Suprapubic skin (tissue), 4 donors: ENCODE data around the gene PIGN. TPM values are rescaled to one million over a fixed set of nuclear protein-coding genes. Genes with fewer than 3 reads are reported as not detected.
"Not testable (repeated sequence)": the region's sequence is repeated elsewhere in the genome, so short reads cannot be mapped to it uniquely, and the experiment has no call there.

Experiments used
- DNase-seq, 2 donors: peaks; one replicate each; pipeline ENCODE4 v3.0.0-alpha.2; 2019; ENCODE audit warnings: low spot score in 2 of 2
- H3K27ac ChIP-seq: fragments of 200-600 bp; sonication (generic); one replicate; pipeline ENCODE4 v1.5.1; 2019
- H3K27me3 ChIP-seq: fragments of 200-600 bp; sonication (generic); one replicate; pipeline ENCODE4 v1.5.1; 2019
- H3K36me3 ChIP-seq: fragments of 200-600 bp; sonication (generic); one replicate; pipeline ENCODE4 v1.5.1; 2019
- H3K4me1 ChIP-seq: fragments of 200-600 bp; sonication (generic); one replicate; pipeline ENCODE4 v1.5.1; 2019
- H3K4me3 ChIP-seq: fragments of 200-600 bp; sonication (generic); one replicate; pipeline ENCODE4 v1.5.1; 2019; ENCODE audit warnings: mild to moderate bottlenecking
- H3K9me3 ChIP-seq: fragments of 200-600 bp; sonication (generic); one replicate; pipeline ENCODE4 v1.5.1; 2019
- CTCF ChIP-seq, 2 donors: fragments of 200-600 bp in 1 of 2; fragments of 450-650 bp in 1 of 2; sonication (generic) in 1 of 2; IDR thresholded peaks; one replicate each; pipeline ENCODE4 v1.5.1; 2016 to 2019; ENCODE audit warnings: antibody characterized with exemption in 2 of 2, mild to moderate bottlenecking in 1 of 2, moderate library complexity in 1 of 2
- EP300 ChIP-seq: sonication (generic); formaldehyde crosslinking; IDR thresholded peaks from one replicate; pipeline ENCODE4 v1.6.1; 2017; ENCODE audit warnings: antibody characterized with exemption
- POLR2A ChIP-seq, 2 donors: fragments of 450-650 bp; IDR thresholded peaks; one replicate each; pipeline ENCODE4 v1.6.1; 2017; ENCODE audit warnings: antibody characterized with exemption in 2 of 2, mild to moderate bottlenecking in 2 of 2, moderate library complexity in 2 of 2
- POLR2AphosphoS5 ChIP-seq, 3 donors: sonication (generic); formaldehyde crosslinking; IDR thresholded peaks; one replicate each; pipeline ENCODE4 v1.6.1; 2017; ENCODE audit warnings: antibody characterized with exemption in 3 of 3
- WGBS: methylation state at CpG from one replicate; pipeline ENCODE4 v1.1.5; 2018; 5-methylcytosine and 5-hydroxymethylcytosine counted together
- total RNA-seq, 4 donors: library from RNA; depleted of rRNA; stranded (reverse); fragments of >200 nt; gene quantifications; one replicate each; pipeline ENCODE4 v1.1.0, GENCODE V29; 2016

PIGN gene
- total RNA-seq, 4 donors from 2014 or later, result 28.7 to 72.4 (median 36.8) TPM

GRCh38 chr18:62170857-62171256, 16.0 kb downstream of the PIGN start:
- Histone ChIP-seq H3K36me3 (no peaks in the 10 kb centered on the region), H3K27me3 (no peaks in the 10 kb centered on the region), H3K4me3 (no peak overlapping the region), H3K9me3 (no peaks in the 10 kb centered on the region), H3K4me1 (no peaks in the 10 kb centered on the region), H3K27ac (no peak overlapping the region)
- TF ChIP-seq POLR2A (IDR thresholded peaks at IDR 0.05) (no peak), EP300 (no peak), POLR2AphosphoS5 (IDR thresholded peaks at IDR 0.05) (no peak), CTCF (IDR thresholded peaks at IDR 0.05) (no peak)
- no peak for DNase-seq
- 93% methylated on average over 1 of the region's 1 CpG for WGBS

- not testable (repeated sequence) for H3K36me3 ChIP-seq, H3K9me3 ChIP-seq, H3K27ac ChIP-seq, DNase-seq, H3K4me3 ChIP-seq, H3K4me1 ChIP-seq, H3K27me3 ChIP-seq
- 94% methylated on average over 1 of the region's 1 CpG for WGBS
Observed at GRCh38 chr18:62166524-62166923, 20.3 kb downstream of the PIGN start.

- Histone ChIP-seq H3K36me3 (peaks cover 4% of the 10 kb centered on the region), H3K27me3 (no peaks in the 10 kb centered on the region), H3K4me3 (no peak overlapping the region), H3K27ac (no peak overlapping the region), H3K9me3 (no peaks in the 10 kb centered on the region), H3K4me1 (no peaks in the 10 kb centered on the region)
- no peak for TF ChIP-seq CTCF (IDR thresholded peaks at IDR 0.05)
- no peak for TF ChIP-seq POLR2AphosphoS5 (IDR thresholded peaks at IDR 0.05)
- no peak for TF ChIP-seq EP300
- TF ChIP-seq POLR2A (IDR thresholded peaks at IDR 0.05), result no peak
- WGBS, result 92% methylated on average over 3 of the region's 3 CpGs
- DNase-seq, result no peak
Observed at GRCh38 chr18:62165583-62165982, 21.3 kb downstream of the PIGN start.

GRCh38 chr18:62164855-62165487, 21.9 kb downstream of the PIGN start:
- no peaks in the 10 kb centered on the region for H3K4me1 ChIP-seq
- H3K27me3 ChIP-seq, result no peaks in the 10 kb centered on the region
- no peak overlapping the region for H3K4me3 ChIP-seq
- TF ChIP-seq POLR2AphosphoS5 (IDR thresholded peaks at IDR 0.05) (no peak), EP300 (no peak), CTCF (IDR thresholded peaks at IDR 0.05) (no peak), POLR2A (IDR thresholded peaks at IDR 0.05) (no peak)
- no peaks in the 10 kb centered on the region for H3K9me3 ChIP-seq
- WGBS, result 71% methylated on average over 5 of the region's 5 CpGs
- H3K27ac ChIP-seq, result no peak overlapping the region
- DNase-seq, result no peak
- peaks cover 5% of the 10 kb centered on the region for H3K36me3 ChIP-seq

GRCh38 chr18:62164310-62164709, 22.5 kb downstream of the PIGN start:
- no peaks in the 10 kb centered on the region for H3K27me3 ChIP-seq
- no peaks in the 10 kb centered on the region for H3K4me1 ChIP-seq
- H3K9me3 ChIP-seq, result no peaks in the 10 kb centered on the region
- no peak overlapping the region for H3K27ac ChIP-seq
- no peak overlapping the region for H3K4me3 ChIP-seq
- 92% methylated on average over 7 of the region's 7 CpGs for WGBS
- no peak for DNase-seq
- H3K36me3 ChIP-seq, result peaks cover 10% of the 10 kb centered on the region
- TF ChIP-seq EP300 (no peak), CTCF (IDR thresholded peaks at IDR 0.05) (no peak), POLR2AphosphoS5 (IDR thresholded peaks at IDR 0.05) (no peak), POLR2A (IDR thresholded peaks at IDR 0.05) (no peak)

- no peak overlapping the region for H3K27ac ChIP-seq
- peaks cover 28% of the 10 kb centered on the region for H3K36me3 ChIP-seq
- no peaks in the 10 kb centered on the region for H3K9me3 ChIP-seq
- 96% methylated on average over 1 of the region's 1 CpG for WGBS
- no peak overlapping the region for H3K4me3 ChIP-seq
- H3K4me1 ChIP-seq, result no peaks in the 10 kb centered on the region
- TF ChIP-seq POLR2A (IDR thresholded peaks at IDR 0.05) (no peak), EP300 (no peak), POLR2AphosphoS5 (IDR thresholded peaks at IDR 0.05) (no peak), CTCF (IDR thresholded peaks at IDR 0.05) (no peak)
- DNase-seq, result no peak
- H3K27me3 ChIP-seq, result no peaks in the 10 kb centered on the region
Observed at GRCh38 chr18:62157843-62158242, 29.0 kb downstream of the PIGN start.
